Measurements from ENCODE around the gene ADGB.
"Not testable (repeated sequence)": the region's sequence is repeated elsewhere in the genome, so short reads cannot be mapped to it uniquely, and the experiment has no call there.

Gene ADGB

DNA sequence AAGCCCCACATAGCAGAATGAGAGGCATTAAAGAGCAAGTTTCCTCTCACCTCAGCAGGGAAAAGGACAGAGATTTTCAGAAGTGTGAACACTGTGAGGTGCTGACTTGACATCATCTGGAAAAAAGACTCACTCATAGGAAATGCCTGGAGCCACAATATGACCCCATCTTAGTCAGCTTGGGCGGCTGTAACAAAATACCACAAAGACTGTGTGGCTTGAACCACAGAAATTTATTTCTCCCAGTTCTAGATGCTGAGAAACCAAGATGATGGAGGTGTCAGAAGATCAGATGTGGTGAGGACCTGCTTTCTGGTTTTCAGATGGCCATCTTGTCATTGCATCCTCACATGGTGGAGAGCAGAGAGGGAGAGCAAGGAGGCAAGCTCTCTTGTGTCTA, 253.1 kb downstream of the ADGB start:
- H3K9me3 ChIP-seq (ENCODE audit: control extremely low read depth in 1 of 5, control insufficient read depth in 4 of 5, insufficient read depth in 2 of 5, low read depth in 1 of 5, low read length in 4 of 5): peaks cover 0 to 15% (median 2%) of the 10 kb centered on the region in 5 experiments
- WGBS (ENCODE audit: insufficient coverage): 75% methylated on average over 1 of the region's 1 CpG
- H3K36me3 ChIP-seq (ENCODE audit: control insufficient read depth in 4 of 4, insufficient read depth in 4 of 4, low read length in 3 of 4): no peaks in the 10 kb centered on the region
- H3K27ac ChIP-seq (ENCODE audit: insufficient read depth in 1 of 2, low read depth in 1 of 2, low read length in 2 of 2, poor library complexity in 1 of 2, severe bottlenecking in 2 of 2): no peak overlapping the region
- ChIA-PET POLR2A (no interaction called here), CTCF (interaction anchor here (1.6 kb wide), 1 partner anchor 51 kb away, joined by 4 read pairs; no protein-coding TSS in a partner anchor)
- DNase-seq: peak in 2 of 3 donors; percentile 39 to 57
- H3K4me3 ChIP-seq (ENCODE audit: control insufficient read depth in 1 of 7, extremely low read depth in 1 of 7, insufficient read depth in 4 of 7, low read depth in 2 of 7, low read length in 6 of 7): no peak overlapping the region
- H3K4me1 ChIP-seq (ENCODE audit: control extremely low read depth in 1 of 4, control insufficient read depth in 4 of 4, insufficient read depth in 4 of 4, low read length in 3 of 4): no peaks in the 10 kb centered on the region
- H3K27me3 ChIP-seq (replicated peaks in 2 of 5; ENCODE audit: control insufficient read depth in 4 of 5, insufficient read depth in 5 of 5, low read length in 4 of 5): no peaks in the 10 kb centered on the region

GRCh38 chr6:146854521-146855255, 255.9 kb downstream of the ADGB start:
- POLR2A ChIA-PET; H3K27ac ChIP-seq (ENCODE audit: insufficient read depth in 1 of 2, low read depth in 1 of 2, low read length in 2 of 2, poor library complexity in 1 of 2, severe bottlenecking in 2 of 2): not testable (repeated sequence)

GRCh38 chr6:146855889-146856288, 257.1 kb downstream of the ADGB start:
- ChIA-PET CTCF (interaction anchor here (0.6 to 3.9 kb wide), 10 partner anchors 8 to 431 kb away, joined by 3 to 13 read pairs (median 4); no protein-coding TSS in a partner anchor), POLR2A (no interaction called here)
- H3K27me3 ChIP-seq (replicated peaks in 2 of 5; ENCODE audit: control insufficient read depth in 4 of 5, insufficient read depth in 5 of 5, low read length in 4 of 5): no peaks in the 10 kb centered on the region
- no peak for DNase-seq
- no peaks in the 10 kb centered on the region for H3K36me3 ChIP-seq (ENCODE audit: control insufficient read depth in 4 of 4, insufficient read depth in 4 of 4, low read length in 3 of 4)
- no peak overlapping the region for H3K27ac ChIP-seq (ENCODE audit: insufficient read depth in 1 of 2, low read depth in 1 of 2, low read length in 2 of 2, poor library complexity in 1 of 2, severe bottlenecking in 2 of 2)
- no CpG with 5 or more reads among the region's 1 CpG for WGBS (ENCODE audit: insufficient coverage)
- peaks cover 0 to 12% (median 8%) of the 10 kb centered on the region in 4 experiments for H3K4me1 ChIP-seq (ENCODE audit: control extremely low read depth in 1 of 4, control insufficient read depth in 4 of 4, insufficient read depth in 4 of 4, low read length in 3 of 4)
- H3K4me3 ChIP-seq (ENCODE audit: control insufficient read depth in 1 of 7, extremely low read depth in 1 of 7, insufficient read depth in 4 of 7, low read depth in 2 of 7, low read length in 6 of 7): no peak overlapping the region
- peaks cover 0 to 13% (median 5%) of the 10 kb centered on the region in 5 experiments for H3K9me3 ChIP-seq (ENCODE audit: control extremely low read depth in 1 of 5, control insufficient read depth in 4 of 5, insufficient read depth in 2 of 5, low read depth in 1 of 5, low read length in 4 of 5)

More at GRCh38 chr6:146854521-146855255, 255.9 kb downstream of the ADGB start:
- DNase-seq; H3K36me3 ChIP-seq (ENCODE audit: control insufficient read depth in 4 of 4, insufficient read depth in 4 of 4, low read length in 3 of 4); H3K27me3 ChIP-seq (replicated peaks in 2 of 5; ENCODE audit: control insufficient read depth in 4 of 5, insufficient read depth in 5 of 5, low read length in 4 of 5); H3K4me3 ChIP-seq (ENCODE audit: control insufficient read depth in 1 of 7, extremely low read depth in 1 of 7, insufficient read depth in 4 of 7, low read depth in 2 of 7, low read length in 6 of 7): not testable (repeated sequence)
- Histone ChIP-seq H3K9me3 (ENCODE audit: control extremely low read depth in 1 of 5, control insufficient read depth in 4 of 5, insufficient read depth in 2 of 5, low read depth in 1 of 5, low read length in 4 of 5) (peaks cover 0 to 15% (median 5%) of the 10 kb centered on the region in 5 experiments), H3K4me1 (ENCODE audit: control extremely low read depth in 1 of 4, control insufficient read depth in 4 of 4, insufficient read depth in 4 of 4, low read length in 3 of 4) (peaks cover 0 to 12% (median 8%) of the 10 kb centered on the region in 4 experiments)
- CTCF ChIA-PET: interaction anchor here (3.9 kb wide), 1 partner anchor 10 kb away, joined by 13 read pairs; no protein-coding TSS in a partner anchor
- WGBS (ENCODE audit: insufficient coverage): 94% methylated on average over 5 of the region's 6 CpGs

GRCh38 chr6:146856296-146856695, 257.5 kb downstream of the ADGB start:
- POLR2A ChIA-PET: no interaction called here
- Histone ChIP-seq H3K27me3 (replicated peaks in 2 of 5; ENCODE audit: control insufficient read depth in 4 of 5, insufficient read depth in 5 of 5, low read length in 4 of 5) (no peaks in the 10 kb centered on the region), H3K36me3 (ENCODE audit: control insufficient read depth in 4 of 4, insufficient read depth in 4 of 4, low read length in 3 of 4) (no peaks in the 10 kb centered on the region), H3K4me3 (ENCODE audit: control insufficient read depth in 1 of 7, extremely low read depth in 1 of 7, insufficient read depth in 4 of 7, low read depth in 2 of 7, low read length in 6 of 7) (no peak overlapping the region), H3K27ac (ENCODE audit: insufficient read depth in 1 of 2, low read depth in 1 of 2, low read length in 2 of 2, poor library complexity in 1 of 2, severe bottlenecking in 2 of 2) (no peak overlapping the region), H3K9me3 (ENCODE audit: control extremely low read depth in 1 of 5, control insufficient read depth in 4 of 5, insufficient read depth in 2 of 5, low read depth in 1 of 5, low read length in 4 of 5) (peaks cover 0 to 10% (median 2%) of the 10 kb centered on the region in 5 experiments), H3K4me1 (ENCODE audit: control extremely low read depth in 1 of 4, control insufficient read depth in 4 of 4, insufficient read depth in 4 of 4, low read length in 3 of 4) (peaks cover 0 to 12% (median 8%) of the 10 kb centered on the region in 4 experiments)
- DNase-seq: no peak
- WGBS (ENCODE audit: insufficient coverage): 96% methylated on average over 4 of the region's 7 CpGs
- CTCF ChIA-PET: interaction anchor here (0.6 to 3.9 kb wide), 12 partner anchors 9 to 430 kb away, joined by 3 to 13 read pairs (median 3); no protein-coding TSS in a partner anchor

DNA sequence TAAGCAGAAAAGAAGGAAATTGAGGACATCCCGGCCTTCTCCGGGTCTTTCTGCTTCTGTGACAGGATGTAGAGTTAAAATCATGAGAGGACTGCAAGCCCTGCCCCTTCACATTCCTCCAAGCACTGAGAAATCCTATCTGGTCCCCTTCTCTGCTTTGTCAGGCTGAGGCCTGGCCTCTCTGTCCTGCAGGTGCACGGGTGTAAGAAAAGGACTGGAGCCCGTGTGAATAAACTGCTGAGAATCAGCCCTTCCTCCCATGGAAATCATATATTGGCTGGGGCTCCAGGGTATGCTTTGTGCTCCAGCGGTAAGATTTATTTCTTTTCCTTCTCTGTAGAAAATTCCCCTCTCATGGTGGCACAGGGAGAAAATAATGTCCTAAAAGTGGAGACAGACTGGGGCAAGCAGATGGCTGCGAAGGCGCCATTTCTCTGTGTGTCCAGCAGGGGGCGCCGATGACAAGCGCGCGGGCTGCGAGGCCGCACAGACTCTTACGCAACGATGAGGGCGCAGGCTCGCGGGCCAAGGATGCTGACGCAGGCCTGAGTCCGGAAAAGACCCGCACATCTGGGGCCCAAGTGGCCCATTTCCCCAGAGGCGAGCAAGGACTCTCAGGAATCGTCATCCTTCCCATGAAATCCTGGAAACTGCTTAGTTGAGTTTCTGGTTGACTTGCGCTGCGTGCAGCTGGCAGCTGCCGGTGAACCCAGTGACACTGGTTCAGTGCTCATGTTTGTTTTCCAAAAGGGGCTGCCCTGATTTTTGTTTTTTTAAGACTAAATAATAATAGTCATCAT, 258.6 kb downstream of the ADGB start:
- Histone ChIP-seq H3K27me3 (replicated peaks in 2 of 5; ENCODE audit: control insufficient read depth in 4 of 5, insufficient read depth in 5 of 5, low read length in 4 of 5) (no peaks in the 10 kb centered on the region), H3K36me3 (ENCODE audit: control insufficient read depth in 4 of 4, insufficient read depth in 4 of 4, low read length in 3 of 4) (no peaks in the 10 kb centered on the region), H3K27ac (ENCODE audit: insufficient read depth in 1 of 2, low read depth in 1 of 2, low read length in 2 of 2, poor library complexity in 1 of 2, severe bottlenecking in 2 of 2) (peak overlapping the region in 1 of 2 experiments; percentile 65), H3K4me1 (ENCODE audit: control extremely low read depth in 1 of 4, control insufficient read depth in 4 of 4, insufficient read depth in 4 of 4, low read length in 3 of 4) (peaks cover 0 to 12% (median 8%) of the 10 kb centered on the region in 4 experiments), H3K9me3 (ENCODE audit: control extremely low read depth in 1 of 5, control insufficient read depth in 4 of 5, insufficient read depth in 2 of 5, low read depth in 1 of 5, low read length in 4 of 5) (peaks cover 0 to 6% (median 0%) of the 10 kb centered on the region in 5 experiments), H3K4me3 (ENCODE audit: control insufficient read depth in 1 of 7, extremely low read depth in 1 of 7, insufficient read depth in 4 of 7, low read depth in 2 of 7, low read length in 6 of 7) (peak overlapping the region in 4 of 7 experiments; percentile 27 to 64 (median 50))
- WGBS (ENCODE audit: insufficient coverage): 15% methylated on average over 24 of the region's 27 CpGs
- POLR2A ChIA-PET: interaction anchor here (1.4 kb wide), 1 partner anchor 93 kb away, joined by 3 read pairs; no protein-coding TSS in a partner anchor
- DNase-seq: peak; percentile 80 to 87 (median 86)
- CTCF ChIA-PET: interaction anchor here (0.7 to 3.9 kb wide), 15 partner anchors 8 to 449 kb away, joined by 3 to 13 read pairs (median 3); no protein-coding TSS in a partner anchor

GRCh38 chr6:146857980-146858347, 259.2 kb downstream of the ADGB start:
- POLR2A ChIA-PET: interaction anchor here (1.4 kb wide), 1 partner anchor 92 kb away, joined by 3 read pairs; no protein-coding TSS in a partner anchor
- WGBS (ENCODE audit: insufficient coverage): 66% methylated on average over 4 of the region's 5 CpGs
- H3K27ac ChIP-seq (ENCODE audit: insufficient read depth in 1 of 2, low read depth in 1 of 2, low read length in 2 of 2, poor library complexity in 1 of 2, severe bottlenecking in 2 of 2): peak overlapping the region in 1 of 2 experiments; percentile 65
- H3K4me1 ChIP-seq (ENCODE audit: control extremely low read depth in 1 of 4, control insufficient read depth in 4 of 4, insufficient read depth in 4 of 4, low read length in 3 of 4): peaks cover 0 to 12% (median 8%) of the 10 kb centered on the region in 4 experiments
- CTCF ChIA-PET: interaction anchor here (0.9 to 2.2 kb wide), 8 partner anchors 10 to 448 kb away, joined by 3 to 9 read pairs (median 4); no protein-coding TSS in a partner anchor
- no peaks in the 10 kb centered on the region for H3K27me3 ChIP-seq (replicated peaks in 2 of 5; ENCODE audit: control insufficient read depth in 4 of 5, insufficient read depth in 5 of 5, low read length in 4 of 5)
- peaks cover 0 to 6% (median 0%) of the 10 kb centered on the region in 5 experiments for H3K9me3 ChIP-seq (ENCODE audit: control extremely low read depth in 1 of 5, control insufficient read depth in 4 of 5, insufficient read depth in 2 of 5, low read depth in 1 of 5, low read length in 4 of 5)
- H3K4me3 ChIP-seq (ENCODE audit: control insufficient read depth in 1 of 7, extremely low read depth in 1 of 7, insufficient read depth in 4 of 7, low read depth in 2 of 7, low read length in 6 of 7): peak overlapping the region in 3 of 7 experiments; percentile 47 to 64 (median 53)
- H3K36me3 ChIP-seq (ENCODE audit: control insufficient read depth in 4 of 4, insufficient read depth in 4 of 4, low read length in 3 of 4): no peaks in the 10 kb centered on the region
- DNase-seq: no peak
